GM18519 (cell line): ENCODE data around the gene RMI1.
"Not testable (repeated sequence)": the region's sequence is repeated elsewhere in the genome, so short reads cannot be mapped to it uniquely, and the experiment has no call there.

Experiments used
- ATAC-seq: cut with Tn5 transposase; IDR thresholded peaks from one replicate; pipeline ENCODE4 v1.9.1; 2021; ENCODE audit warnings: mild to moderate bottlenecking, moderate library complexity; ENCODE audit not compliant: unreplicated experiment, low FRiP score

The RMI1 gene

DNA sequence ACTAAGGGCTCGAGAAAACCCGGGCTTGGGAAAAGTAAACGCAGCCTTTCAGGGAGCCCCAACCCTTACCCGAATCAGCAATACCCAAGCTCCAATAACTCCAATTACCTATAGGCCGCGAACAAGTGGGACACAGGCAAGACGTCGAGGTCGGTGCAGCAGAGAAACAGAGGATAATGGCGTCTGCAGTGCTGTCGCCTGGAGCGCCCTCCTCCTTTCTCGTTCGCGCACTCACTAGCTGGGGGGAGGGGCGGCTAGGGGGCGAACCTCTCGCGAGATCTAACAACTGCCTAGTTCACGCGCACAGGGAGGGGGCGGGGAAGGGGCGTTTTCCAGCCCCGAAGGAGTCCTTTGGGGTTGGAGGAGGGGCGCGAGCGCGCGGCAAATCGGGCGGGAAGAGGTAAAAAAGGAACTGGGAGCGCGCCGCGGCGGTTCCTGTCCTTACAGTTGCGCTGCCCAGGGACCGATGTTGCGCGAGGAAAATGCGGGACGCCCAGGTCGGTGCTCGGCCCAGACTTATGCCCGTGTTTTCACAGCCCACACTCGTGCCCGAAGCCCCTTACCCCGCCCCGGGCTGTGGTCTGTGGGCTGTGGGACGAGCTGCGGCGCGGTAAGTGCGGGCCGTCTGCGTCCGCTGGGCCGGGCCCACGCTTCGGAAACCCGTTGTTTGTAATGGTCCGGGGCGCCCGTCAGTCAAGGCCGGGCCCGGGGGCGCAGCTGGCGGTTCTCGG is at the start of gene RMI1:
Gene RMI1 (plus strand): TSS at position 411 of the 731 bp plus-strand sequence. CDS start 20,182 bp downstream, outside the sequence.
- ATAC-seq = peak; percentile 34

DNA sequence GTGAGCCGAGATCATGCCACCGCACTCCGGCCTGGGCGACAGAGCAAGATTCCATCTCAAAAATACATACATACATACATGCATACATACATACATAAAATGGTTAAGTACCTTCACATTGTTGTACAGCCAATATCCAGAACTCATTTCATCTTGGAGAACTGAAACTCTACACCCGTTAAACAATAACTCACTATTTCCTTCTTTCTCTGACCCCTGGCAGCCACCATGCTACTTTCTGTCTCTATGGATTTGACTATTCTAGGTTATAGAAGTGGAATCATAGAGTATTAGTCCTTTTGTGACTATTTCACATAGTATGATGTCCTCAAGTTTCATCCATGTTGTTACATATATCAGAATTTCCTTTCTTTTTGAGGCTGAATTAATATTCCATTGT is 49.7 kb upstream of the RMI1 start:
- ATAC-seq = no peak

DNA sequence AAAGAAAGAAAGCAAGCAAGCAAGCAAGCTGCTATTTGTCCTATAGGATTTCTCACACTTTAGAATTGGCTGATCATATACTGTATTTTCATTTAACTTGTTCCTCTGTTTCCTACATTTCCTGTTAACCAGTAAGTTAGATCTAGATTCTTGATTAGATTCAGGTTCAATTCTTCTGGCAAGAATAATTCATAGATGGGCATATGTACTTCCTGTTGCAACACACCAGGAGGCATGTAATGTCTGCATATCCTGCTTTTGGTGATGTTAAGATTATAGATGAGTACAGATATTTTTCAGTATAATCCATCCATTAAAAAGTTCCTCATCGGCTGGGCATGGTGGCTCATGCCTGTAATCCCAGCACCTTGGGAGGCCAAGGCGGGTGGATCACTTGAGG is 48.6 kb upstream of the RMI1 start:
- ATAC-seq = no peak

DNA sequence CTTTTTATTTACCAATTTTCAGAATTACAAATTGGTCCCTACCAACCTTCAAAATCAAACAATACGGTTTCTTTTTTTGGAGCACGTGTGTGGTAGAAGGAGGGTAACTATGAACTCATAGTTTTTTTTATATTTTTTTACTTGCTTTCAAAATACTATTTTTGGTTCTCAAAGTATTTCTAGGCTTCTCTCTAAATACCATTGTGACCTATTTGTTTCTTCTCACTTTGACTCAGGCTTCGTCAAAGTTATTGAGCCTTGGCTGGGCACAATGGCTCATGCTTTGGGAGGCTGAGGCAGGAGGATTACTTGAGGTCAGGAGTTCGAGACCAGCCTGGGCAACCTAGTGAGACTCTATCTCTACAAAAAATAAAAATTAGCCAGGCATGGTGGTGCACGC is 47.8 kb upstream of the RMI1 start:
- ATAC-seq = no peak

DNA sequence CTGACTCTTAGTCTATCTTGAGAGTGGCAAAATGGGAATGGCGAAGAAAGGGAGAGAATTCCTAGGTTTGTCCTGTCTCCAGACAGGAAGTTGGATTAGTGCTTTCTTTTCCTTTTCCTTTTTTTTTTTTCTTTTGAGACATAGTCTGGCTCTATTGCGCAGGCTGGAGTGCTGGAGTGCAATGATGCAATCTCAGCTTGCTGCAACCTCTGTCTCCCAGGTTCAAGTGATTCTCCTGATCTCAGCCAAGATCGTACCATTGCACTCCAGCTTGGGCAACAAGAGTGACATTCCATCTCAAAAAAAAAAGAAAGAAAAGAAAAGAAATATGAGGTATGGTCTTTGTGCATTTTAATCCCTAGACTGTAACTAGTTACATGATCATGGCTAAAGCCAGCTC is 46.8 kb upstream of the RMI1 start:
- no peak for ATAC-seq

DNA sequence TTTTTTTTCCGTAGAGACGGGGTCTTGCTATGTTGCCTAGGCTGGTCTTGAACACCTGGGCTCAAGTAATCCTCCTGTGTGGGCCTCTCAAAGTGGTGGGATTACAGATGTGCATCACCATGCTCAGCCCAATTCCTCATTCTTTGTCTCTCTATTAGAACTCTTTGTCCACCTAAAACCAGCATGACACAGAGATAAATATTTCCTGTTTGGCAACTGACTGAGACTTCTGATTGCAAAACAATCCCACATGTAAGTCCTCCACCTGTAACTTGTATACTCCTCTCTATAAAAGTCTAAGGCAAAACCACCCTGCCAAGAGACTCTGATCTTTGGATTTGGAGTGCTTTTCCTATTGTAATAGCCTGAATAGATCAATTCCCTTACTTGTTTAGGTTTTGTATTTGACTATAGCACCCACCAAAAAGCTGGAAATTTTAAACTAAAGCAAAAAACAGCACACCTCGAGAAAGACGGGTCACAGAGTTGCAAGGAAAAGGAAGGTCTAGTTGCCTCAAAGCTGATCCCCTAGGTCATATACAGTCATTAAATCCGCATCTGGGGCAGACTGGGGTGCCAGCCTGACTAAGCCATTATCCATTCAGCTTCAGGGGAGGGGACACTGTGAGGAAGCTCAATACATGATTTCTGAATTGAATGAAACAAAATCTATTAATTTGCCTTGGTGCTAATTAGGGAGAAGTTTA is 45.9 kb upstream of the RMI1 start:
- ATAC-seq = no peak

DNA sequence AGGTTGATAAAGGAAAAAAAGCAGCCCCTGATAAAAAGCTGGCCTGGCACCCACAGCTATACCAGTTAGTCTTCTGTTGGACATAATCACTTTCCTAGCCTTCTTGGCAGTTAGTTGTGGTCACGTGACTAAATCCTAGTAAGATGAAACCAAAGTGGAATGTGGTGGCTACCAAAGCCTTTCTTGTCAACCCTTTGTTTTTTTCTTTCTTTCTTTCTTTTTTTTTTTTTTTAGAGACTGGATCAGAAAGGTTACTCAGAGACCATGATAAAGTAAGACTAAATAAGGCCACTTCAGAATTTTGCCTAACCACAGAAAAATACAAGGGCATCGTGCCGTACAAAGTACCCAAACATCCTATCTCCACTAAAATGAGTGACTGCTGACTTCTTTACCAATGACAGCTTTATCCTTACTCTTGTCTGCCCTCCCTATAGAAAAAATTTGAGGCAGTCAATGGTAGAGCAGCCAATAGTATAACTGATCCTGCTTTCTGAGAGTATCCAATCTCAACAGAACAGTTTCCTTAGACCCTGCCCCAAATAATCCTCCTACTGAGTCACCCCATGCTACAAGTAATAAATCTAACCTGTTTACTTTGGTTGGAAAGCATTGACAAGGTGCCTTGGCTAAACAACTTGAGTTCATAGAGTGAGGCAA is 45.2 kb upstream of the RMI1 start:
- no peak for ATAC-seq

DNA sequence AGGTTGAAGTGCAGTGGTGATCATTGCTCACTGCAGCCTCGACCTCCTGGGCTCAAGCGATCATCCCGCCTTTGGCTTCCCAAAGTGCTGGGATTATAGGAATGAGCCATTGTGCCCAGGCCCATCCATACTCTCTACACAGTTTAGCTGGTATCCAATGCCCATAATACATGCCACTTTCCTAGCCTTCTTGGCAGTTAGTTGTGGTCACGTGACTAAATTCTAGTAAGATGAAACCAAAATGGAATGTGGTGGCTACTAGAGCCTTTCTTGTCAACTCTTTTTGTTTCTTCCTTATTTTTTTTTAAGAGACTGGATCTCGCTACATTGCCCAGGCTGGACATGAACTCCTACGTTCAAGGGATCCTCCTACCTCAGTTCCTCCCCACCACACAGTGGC is 44.1 kb upstream of the RMI1 start:
- no peak for ATAC-seq

DNA sequence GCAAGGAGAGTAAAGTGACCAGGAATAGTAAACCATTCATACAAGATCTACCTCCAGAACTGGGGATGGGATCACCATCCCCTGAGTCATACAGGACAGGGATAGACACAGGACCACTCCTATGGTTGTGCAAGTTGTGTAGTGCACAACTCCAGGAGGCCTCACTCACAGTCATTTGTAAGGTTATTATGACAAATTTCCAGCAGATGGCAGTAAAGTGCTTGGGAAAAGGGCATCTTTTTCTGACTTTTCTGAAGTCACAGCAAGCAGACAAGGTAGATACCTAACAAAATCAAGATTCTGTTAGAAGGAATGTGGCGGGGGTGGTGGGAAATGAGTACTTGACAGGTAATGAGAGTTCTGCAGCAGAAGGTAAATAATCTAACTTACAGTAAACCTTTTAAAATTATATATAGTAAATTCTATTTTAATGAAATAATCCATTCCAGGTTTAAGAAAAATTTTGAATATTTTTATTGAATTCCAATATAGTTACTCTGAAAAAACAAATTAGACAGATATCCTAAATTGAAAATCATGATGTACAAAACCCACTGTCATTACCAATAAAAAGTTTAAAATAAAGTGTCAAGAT is 42.6 kb upstream of the RMI1 start:
- ATAC-seq = peak; percentile 50

DNA sequence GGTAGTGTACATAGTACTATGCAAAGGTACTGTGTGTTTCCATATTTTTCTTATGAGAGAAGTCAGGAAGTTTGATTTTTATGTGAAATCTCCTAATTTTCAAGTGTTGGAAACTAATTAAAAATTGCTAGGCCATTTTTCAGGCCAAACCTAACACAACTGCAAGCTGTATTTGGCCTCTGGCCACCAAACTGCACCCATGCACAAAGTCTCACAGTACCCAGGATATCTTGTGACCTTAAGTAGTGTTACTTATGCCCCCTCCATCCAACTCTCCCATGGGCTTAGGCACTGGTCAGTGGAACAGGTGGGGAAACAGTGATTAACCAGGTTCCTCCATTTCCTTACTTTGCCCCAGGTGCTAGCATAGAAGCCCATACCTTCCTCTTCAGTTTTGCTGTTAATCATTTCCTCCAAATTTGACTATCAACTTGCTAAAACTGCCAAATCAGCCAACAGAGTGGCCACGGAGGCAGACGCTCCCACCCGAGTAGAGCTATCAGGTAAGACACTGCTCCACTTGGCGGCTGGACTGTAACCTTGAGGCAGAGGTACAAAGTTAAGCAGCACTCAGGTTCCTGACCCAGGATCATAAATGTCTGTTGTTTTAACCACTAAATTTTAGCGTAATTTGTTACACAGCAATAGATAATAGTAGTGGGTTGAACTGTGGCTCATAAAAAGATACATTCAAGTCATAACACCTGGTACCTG is 39.9 kb upstream of the RMI1 start:
- no peak for ATAC-seq

DNA sequence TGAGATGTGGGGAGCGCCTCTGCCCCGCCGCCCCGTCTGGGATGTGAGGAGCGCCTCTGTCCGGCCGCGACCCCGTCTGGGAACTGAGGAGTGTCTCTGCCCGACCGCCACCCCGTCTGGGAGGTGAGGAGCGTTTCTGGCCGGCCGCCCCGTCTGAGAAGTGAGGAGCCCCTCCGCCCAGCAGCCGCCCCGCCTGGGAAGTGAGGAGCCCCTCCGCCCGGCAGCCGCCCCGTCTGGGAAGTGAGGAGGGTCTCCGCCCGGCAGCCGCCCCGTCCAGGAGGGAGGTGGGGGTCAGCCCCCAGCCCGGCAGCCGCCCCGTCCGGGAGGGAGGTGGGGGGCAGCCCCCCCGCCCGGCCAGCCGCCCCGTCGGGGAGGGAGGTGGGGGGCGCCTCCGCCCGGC is 32.5 kb upstream of the RMI1 start:
- not testable (repeated sequence) for ATAC-seq

DNA sequence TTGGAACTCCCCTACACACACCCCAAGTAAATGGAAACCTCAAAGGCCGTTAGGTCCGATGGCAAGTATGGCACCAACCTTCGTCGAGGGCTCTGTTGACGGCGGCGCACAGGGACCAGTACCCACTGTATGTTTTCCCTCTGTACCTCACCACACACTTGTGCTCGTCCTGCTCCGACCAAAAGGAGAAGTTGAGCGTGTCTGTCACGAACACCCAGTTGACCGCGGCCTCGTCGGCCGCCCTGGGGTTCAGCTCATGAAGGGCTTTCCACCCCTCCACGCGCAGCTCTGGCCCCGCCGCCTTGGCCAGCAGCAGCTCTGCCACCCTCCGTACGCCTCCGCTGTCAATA is 24.5 kb upstream of the RMI1 start:
- peak; percentile 42 for ATAC-seq

DNA sequence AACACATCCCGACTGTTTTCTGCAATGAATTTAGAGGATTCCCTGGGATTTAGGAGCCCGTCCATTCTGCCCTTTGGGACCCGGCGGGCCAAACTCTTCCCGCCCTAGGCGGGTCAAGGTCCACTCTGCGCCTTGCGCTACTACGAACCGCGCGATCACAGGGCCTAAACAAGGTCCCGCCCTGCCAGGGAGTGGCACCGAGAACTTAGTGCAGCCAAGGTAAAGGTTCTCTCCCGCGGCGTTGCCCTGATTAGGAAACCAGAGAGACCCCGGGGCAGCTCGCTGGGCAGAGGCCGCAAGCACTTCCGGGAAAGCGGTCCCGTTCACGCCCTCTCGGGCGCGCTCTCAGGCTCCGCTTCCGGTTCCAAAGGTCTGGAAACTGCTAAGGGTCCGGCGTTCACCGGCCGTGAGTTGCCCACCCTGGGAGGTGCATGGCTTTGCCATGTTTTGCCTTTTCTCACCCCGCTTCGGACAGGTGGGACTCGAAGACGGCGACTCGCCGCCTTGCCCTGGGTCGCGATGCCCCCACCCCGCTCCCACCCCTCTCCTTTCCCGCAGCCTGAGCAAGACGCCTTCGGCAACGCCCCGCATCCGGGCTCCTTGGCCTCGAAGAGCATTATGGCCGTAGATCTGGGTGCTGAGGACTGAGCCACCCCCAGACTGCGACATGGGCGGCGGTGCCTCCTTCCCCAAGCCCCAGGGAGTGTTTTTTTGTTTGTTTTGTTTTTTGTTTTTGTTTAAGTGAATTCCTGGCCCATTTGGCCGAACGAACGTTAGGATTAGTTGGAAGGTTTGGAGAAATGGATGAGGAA is 24.0 kb upstream of the RMI1 start:
- ATAC-seq = peak; percentile 66

DNA sequence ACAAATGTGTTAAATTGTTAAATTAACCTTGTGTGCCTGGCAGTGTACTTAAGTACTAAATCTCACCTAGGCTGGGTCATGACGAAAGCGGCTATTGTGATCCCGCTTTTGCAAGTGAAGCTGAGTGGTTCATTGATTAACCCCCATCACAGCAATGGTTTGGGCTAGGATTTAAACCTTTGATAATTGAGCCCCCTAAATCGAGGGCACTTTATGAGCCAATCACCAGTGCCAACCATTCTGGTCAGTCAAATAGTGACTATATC is 23.4 kb upstream of the RMI1 start:
- no peak for ATAC-seq

DNA sequence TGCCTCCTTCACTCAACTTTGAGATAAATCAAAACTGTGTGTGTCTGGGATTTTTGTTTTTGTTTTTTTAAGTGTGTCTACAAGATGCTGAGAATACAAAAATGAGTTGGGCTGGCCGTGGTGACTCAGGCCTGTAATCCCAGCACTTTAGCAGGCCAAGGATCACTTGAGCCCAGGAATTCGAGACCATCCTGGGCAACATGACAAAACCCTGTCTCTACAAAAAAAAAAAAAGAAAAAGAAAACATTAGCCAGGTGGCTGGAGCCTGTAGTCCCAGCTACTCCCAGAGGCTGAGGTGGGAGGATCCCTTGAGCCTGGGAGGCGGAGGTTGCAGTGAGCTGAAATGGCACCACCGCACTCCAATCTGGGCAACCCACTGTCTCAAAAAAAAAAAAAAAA is 21.5 kb upstream of the RMI1 start:
- no peak for ATAC-seq

DNA sequence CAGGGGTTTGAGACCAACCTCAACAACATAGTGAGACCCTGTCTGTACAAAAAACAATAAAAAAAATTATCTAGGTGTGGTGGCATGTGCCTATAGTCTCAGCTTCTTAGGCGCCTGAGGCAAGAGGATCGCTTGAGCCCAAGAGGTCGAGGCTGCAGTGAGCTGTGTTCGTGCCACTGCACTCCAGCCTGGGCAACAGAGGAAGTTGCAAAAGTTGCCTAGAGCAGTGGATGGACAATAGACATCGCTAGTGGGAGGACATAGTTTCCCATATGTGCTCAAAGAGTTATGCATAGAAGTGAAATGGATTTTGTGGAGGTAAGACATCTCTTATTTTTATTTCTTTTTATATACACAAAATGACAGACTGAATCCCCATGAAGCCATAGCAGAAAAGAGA is 19.6 kb upstream of the RMI1 start:
- no peak for ATAC-seq

DNA sequence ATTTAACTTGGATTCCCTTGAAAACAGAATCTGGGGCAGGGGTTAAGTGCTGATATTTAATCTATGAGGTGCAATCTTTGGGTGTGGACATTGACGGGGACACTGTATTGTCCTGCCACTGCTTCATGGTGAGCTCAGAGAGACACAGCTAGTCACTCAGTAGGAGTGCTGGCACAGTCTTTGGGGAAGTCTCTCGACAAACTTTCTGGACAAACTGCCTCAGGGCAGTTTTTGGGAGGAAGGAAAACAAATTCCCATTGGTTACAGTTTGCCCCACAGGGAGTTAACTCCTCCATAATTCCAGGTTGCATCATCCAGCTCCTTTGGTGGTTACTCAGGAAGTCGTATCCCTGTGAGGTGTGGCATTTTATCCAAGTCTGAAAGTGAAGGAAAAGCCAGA is 18.4 kb upstream of the RMI1 start:
- ATAC-seq = no peak

DNA sequence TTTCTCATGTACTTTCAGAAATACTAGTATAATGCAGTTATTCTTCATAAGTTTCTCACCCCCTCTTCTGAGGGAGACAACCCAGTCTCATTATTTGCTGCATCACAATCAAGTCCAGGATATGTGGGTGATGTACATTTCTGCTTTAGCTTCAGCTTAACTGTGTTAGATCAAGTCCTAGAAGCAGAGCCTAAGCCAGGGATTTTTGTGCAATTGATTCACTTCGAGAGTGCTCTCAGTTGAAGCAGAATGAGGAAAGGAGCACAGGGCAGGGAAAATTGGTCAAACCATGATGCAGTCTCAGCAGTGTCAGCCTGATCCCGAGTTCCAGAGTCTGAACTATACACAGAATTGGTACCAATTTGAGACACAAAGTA is 15.6 kb upstream of the RMI1 start:
- ATAC-seq = no peak

DNA sequence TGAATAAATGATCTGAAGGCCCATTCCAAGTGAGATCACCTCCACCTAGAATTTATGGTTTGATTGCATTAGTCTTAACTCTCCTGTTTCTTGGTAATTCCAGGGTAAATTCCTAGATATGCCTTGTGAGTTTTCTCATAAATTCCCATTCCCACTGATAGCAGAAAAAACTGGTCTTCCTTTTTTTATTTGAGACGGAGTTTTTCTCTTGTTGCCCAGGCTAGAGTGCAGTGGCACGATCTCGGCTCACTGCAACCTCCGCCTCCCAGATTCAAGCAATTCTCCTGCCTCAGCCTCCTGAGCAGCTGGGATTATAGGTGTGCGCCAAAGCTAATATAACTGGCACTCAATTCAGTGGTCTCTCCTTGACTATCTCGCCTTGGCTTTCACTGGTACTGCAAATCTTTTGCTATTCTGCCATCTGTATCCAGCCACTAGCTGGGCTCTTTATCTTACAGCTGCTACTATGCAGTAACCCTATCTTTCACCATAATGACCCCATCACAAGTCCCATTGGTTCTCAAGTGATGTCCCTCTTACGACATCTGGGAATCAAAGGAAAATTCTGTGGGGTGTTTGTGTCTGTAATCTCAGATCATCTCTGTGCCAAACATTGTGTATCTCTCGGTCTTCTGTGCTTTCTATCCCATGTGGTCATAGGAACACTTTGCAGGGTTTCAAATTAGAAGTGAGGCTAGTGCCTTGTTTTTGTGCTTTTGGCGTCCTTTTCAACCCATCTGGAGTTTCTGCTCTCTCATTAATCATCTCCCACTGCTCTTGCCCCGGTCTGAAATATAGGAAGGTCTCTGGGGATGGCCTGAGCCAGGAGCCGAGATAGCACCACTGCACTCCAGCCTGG is 15.0 kb upstream of the RMI1 start:
- ATAC-seq = no peak
